ENCODE results near the gene RPTOR.

The RPTOR gene

GRCh38 chr17:80977172-80977571 lies 432.5 kb downstream of the RPTOR start:
- DNase-seq (ENCODE audit: low read depth, low spot score) = no peak

- no peak for DNase-seq (ENCODE audit: low read depth, low spot score)
Measured at GRCh38 chr17:80978499-80979497, 434.2 kb downstream of the RPTOR start.

GRCh38 chr17:80979547-80980378 lies 435.1 kb downstream of the RPTOR start:
- DNase-seq (ENCODE audit: low read depth, low spot score) = no peak

GRCh38 chr17:80980397-80981061 lies 435.9 kb downstream of the RPTOR start:
- DNase-seq (ENCODE audit: low read depth, low spot score) = no peak

- no peak for DNase-seq (ENCODE audit: low read depth, low spot score)
Measured at GRCh38 chr17:80981062-80981902, 436.6 kb downstream of the RPTOR start.

GRCh38 chr17:80981929-80982425 lies 437.3 kb downstream of the RPTOR start:
- no peak for DNase-seq (ENCODE audit: low read depth, low spot score)

- DNase-seq (ENCODE audit: low read depth, low spot score) = no peak
Measured at GRCh38 chr17:80982426-80982974, 437.9 kb downstream of the RPTOR start.

GRCh38 chr17:80983545-80983944 lies 438.9 kb downstream of the RPTOR start:
- no peak for DNase-seq (ENCODE audit: low read depth, low spot score)

GRCh38 chr17:80984749-80985148 lies 440.1 kb downstream of the RPTOR start:
- DNase-seq (ENCODE audit: low read depth, low spot score) = peak; percentile 74

- no peak for DNase-seq (ENCODE audit: low read depth, low spot score)
Measured at GRCh38 chr17:80986046-80986445, 441.4 kb downstream of the RPTOR start.

GRCh38 chr17:80986816-80987475 lies 442.3 kb downstream of the RPTOR start:
- DNase-seq (ENCODE audit: low read depth, low spot score) = no peak

GRCh38 chr17:80987941-80988461 lies 443.4 kb downstream of the RPTOR start:
- no peak for DNase-seq (ENCODE audit: low read depth, low spot score)

GRCh38 chr17:80989586-80989913 lies 444.9 kb downstream of the RPTOR start:
- no peak for DNase-seq (ENCODE audit: low read depth, low spot score)

GRCh38 chr17:80990921-80991644 lies 446.4 kb downstream of the RPTOR start:
- no peak for DNase-seq (ENCODE audit: low read depth, low spot score)

GRCh38 chr17:80991645-80992076 lies 447.0 kb downstream of the RPTOR start, which contains the start of gene CHMP6:
TSS of gene CHMP6 (plus strand) at chr17:80991841. CDS start at chr17:80991919, 78 bp downstream.
- peak; percentile 23 for DNase-seq (ENCODE audit: low read depth, low spot score)

GRCh38 chr17:80992077-80992947 lies 447.7 kb downstream of the RPTOR start:
- DNase-seq (ENCODE audit: low read depth, low spot score) = no peak

GRCh38 chr17:80992948-80993624 lies 448.4 kb downstream of the RPTOR start:
- no peak for DNase-seq (ENCODE audit: low read depth, low spot score)

Measured in iPS DF 19.7 (cell line).